HG03280 (cell line): Measurements from ENCODE around the gene SPSB1.

Source experiments
- ATAC-seq: cut with Tn5 transposase; IDR thresholded peaks from one replicate; pipeline ENCODE4 v1.9.1; 2021; ENCODE audit warnings: mild to moderate bottlenecking, moderate library complexity; ENCODE audit not compliant: unreplicated experiment

SPSB1 gene

GRCh38 chr1:9416506-9416905 lies 123.8 kb downstream of the SPSB1 start:
- no peak for ATAC-seq

- ATAC-seq, result no peak
These were observed 124.3 kb downstream of the SPSB1 start for GRCh38 chr1:9416918-9417500.

- ATAC-seq, result no peak
These were observed 125.0 kb downstream of the SPSB1 start for GRCh38 chr1:9417695-9418094.

GRCh38 chr1:9418851-9419250 lies 126.2 kb downstream of the SPSB1 start:
- ATAC-seq, result no peak
